ENCODE results near the gene PRB4.
"Not testable (repeated sequence)": the region's sequence is repeated elsewhere in the genome, so short reads cannot be mapped to it uniquely, and the experiment has no call there.

Gene PRB4

GRCh38 chr12:11310336-11310735 is at the start of gene PRB4:
Gene PRB4 (minus strand): TSS chr12:11310436. CDS start chr12:11310398, 38 bp downstream.
- no peak for DNase-seq (ENCODE audit: low read depth)

- DNase-seq (ENCODE audit: low read depth): not testable (repeated sequence)
Measured at GRCh38 chr12:11351736-11352135, 41.5 kb upstream of the PRB4 start.

- DNase-seq (ENCODE audit: low read depth): no peak
Measured at GRCh38 chr12:11348439-11348838, 38.2 kb upstream of the PRB4 start.

- DNase-seq (ENCODE audit: low read depth): no peak
Measured at GRCh38 chr12:11347810-11348209, 37.6 kb upstream of the PRB4 start.

- DNase-seq (ENCODE audit: low read depth): no peak
Measured at GRCh38 chr12:11344500-11344899, 34.3 kb upstream of the PRB4 start.

GRCh38 chr12:11324426-11324825 is 14.2 kb upstream of the PRB4 start:
- no peak for DNase-seq (ENCODE audit: low read depth)

- DNase-seq (ENCODE audit: low read depth): no peak
Measured at GRCh38 chr12:11321980-11322379, 11.7 kb upstream of the PRB4 start.

GRCh38 chr12:11307143-11307542 is 3.1 kb downstream of the PRB4 start:
- no peak for DNase-seq (ENCODE audit: low read depth)

GRCh38 chr12:11273449-11273848 is 36.8 kb downstream of the PRB4 start:
- DNase-seq (ENCODE audit: low read depth): no peak

- no peak for DNase-seq (ENCODE audit: low read depth)
Measured at GRCh38 chr12:11269607-11270006, 40.6 kb downstream of the PRB4 start, which contains the start of gene PRB3. Gene PRB3 (minus strand): TSS chr12:11269707. CDS start chr12:11269669, 38 bp downstream.

- no peak for DNase-seq (ENCODE audit: low read depth)
Measured at GRCh38 chr12:11264501-11264900, 45.7 kb downstream of the PRB4 start.

All from GM04504 (cell line).